HFF-Myc (cell line): ENCODE data around the gene SNX12.
"Not testable (repeated sequence)": the region's sequence is repeated elsewhere in the genome, so short reads cannot be mapped to it uniquely, and the experiment has no call there.

Source experiments
- DNase-seq: peaks from one replicate; pipeline ENCODE4 v3.0.0-alpha.2; 2011; ENCODE audit warnings: low read depth; ENCODE audit errors: extremely low read depth
- H3K4me3 ChIP-seq: replicated peaks from 2 replicates; pipeline ENCODE4 v1.5.1; 2011; ENCODE audit warnings: low read depth, mild to moderate bottlenecking, control low read depth, low read length
- TF ChIP-seq, protein P1 (sequence below): IDR thresholded peaks from 2 replicates; pipeline ENCODE4 v1.5.1; 2012; ENCODE audit warnings: mild to moderate bottlenecking, low read depth, low read length, control low read depth; ENCODE audit errors: missing control alignments

The SNX12 gene

DNA sequence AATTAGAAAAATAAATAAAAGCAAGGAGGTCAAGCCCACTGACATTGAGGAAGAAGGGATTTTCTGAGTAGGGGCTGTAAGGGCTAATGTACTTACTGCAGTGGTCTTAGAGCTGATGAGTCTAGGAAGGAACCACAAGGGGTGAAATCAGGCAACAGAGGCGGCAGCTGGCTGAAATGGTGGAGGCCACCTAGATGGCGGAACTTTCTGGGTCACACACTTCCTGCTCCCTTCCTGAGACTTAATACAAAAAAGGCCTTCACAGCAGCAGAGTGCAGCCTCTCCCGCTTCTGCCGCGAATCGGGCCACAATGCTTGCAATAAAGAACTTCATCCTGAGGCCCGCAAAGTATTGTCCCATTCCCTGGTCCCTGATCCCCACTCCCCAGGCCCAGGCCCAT lies 15.4 kb downstream of the SNX12 start:
- TF ChIP-seq, protein P1, sequence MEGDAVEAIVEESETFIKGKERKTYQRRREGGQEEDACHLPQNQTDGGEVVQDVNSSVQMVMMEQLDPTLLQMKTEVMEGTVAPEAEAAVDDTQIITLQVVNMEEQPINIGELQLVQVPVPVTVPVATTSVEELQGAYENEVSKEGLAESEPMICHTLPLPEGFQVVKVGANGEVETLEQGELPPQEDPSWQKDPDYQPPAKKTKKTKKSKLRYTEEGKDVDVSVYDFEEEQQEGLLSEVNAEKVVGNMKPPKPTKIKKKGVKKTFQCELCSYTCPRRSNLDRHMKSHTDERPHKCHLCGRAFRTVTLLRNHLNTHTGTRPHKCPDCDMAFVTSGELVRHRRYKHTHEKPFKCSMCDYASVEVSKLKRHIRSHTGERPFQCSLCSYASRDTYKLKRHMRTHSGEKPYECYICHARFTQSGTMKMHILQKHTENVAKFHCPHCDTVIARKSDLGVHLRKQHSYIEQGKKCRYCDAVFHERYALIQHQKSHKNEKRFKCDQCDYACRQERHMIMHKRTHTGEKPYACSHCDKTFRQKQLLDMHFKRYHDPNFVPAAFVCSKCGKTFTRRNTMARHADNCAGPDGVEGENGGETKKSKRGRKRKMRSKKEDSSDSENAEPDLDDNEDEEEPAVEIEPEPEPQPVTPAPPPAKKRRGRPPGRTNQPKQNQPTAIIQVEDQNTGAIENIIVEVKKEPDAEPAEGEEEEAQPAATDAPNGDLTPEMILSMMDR = no peak
- no peak overlapping the region for H3K4me3 ChIP-seq
- DNase-seq = no peak

DNA sequence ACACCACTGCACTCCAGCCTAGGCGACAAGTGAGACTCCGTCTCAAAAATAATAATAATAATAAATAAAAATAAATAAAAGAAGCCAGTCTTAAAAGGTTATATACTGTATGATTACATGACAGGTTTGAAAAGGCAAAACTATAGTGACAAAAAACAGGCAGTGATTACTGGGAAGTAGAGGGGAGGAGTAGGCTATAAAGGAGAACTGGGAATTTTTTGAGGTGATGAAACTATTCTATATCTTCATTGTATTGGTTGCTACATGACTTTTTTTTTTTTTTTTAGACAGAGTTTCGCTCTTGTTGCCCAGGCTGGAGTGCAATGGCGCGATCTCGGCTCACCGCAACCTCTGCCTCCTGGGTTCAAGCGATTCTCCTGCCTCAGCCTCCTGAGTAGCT lies 20.2 kb downstream of the SNX12 start:
- not testable (repeated sequence) for DNase-seq, H3K4me3 ChIP-seq

DNA sequence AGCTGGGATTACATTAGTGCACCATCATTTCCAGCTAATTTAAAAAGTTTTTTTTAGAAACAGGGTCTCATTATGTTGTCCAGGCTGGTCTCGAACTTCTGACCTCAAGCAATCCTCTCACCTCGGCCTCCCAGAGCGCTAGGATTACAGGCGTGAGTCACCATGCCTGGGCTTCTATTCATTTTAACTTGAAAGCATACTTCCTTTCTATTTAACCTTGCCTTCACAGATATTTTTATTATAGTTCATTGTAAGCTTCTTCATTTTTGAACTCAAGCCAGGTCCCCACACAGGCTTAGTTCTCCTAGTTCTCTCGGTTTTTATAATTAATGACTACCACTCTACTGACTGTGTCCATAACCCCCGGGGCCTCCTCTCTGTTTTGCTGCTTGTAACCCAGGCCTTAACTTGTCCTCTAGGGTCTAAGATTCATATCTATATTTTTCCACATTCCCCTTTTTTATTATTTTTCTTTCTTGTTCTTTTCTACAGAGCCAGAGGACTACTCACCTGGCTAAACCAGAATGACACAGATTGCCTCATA lies 50.7 kb downstream of the SNX12 start:
- H3K4me3 ChIP-seq = no peak overlapping the region
- TF ChIP-seq, protein P1 = no peak
- DNase-seq = no peak
